Stomach smooth muscle (tissue), 2 donors: ENCODE results near the gene GYG2.

ENCODE experiments used
- H3K27ac ChIP-seq: one replicate; pipeline ENCODE4 v1.7.0; 2013; ENCODE audit warnings: mild to moderate bottlenecking, low read length, inconsistent platforms
- H3K27me3 ChIP-seq, 2 donors: one replicate each; pipeline ENCODE4 v1.7.0; 2013; ENCODE audit warnings: low read length in 2 of 2; ENCODE audit not compliant: insufficient read depth in 2 of 2, control insufficient read depth in 1 of 2
- H3K36me3 ChIP-seq, 2 donors: one replicate each; pipeline ENCODE4 v1.7.0; 2013; ENCODE audit warnings: low read length in 2 of 2; ENCODE audit not compliant: control insufficient read depth in 2 of 2, insufficient read depth in 2 of 2
- H3K4me1 ChIP-seq: one replicate; pipeline ENCODE4 v1.7.0; 2013; ENCODE audit warnings: low read length; ENCODE audit not compliant: control insufficient read depth, insufficient read depth
- H3K4me3 ChIP-seq, 2 donors: one replicate each; pipeline ENCODE4 v1.7.0; 2013; ENCODE audit warnings: low read length in 2 of 2
- H3K9ac ChIP-seq, 2 donors: one replicate each; pipeline ENCODE4 v1.7.0; 2013; ENCODE audit warnings: low read length in 2 of 2, mild to moderate bottlenecking in 1 of 2
- H3K9me3 ChIP-seq, 2 donors: one replicate each; pipeline ENCODE4 v1.7.0; 2013; ENCODE audit warnings: low read length in 2 of 2; ENCODE audit not compliant: control insufficient read depth in 2 of 2
- donor health status: healthy.
- donor health status: Pancreatic carcinoma.

The GYG2 gene

GRCh38 chrX:2841537-2841936 is 12.8 kb downstream of the GYG2 start:
- Histone ChIP-seq H3K27ac (no peak overlapping the region), H3K4me3 (no peak overlapping the region), H3K4me1 (no peaks in the 10 kb centered on the region), H3K27me3 (no peaks in the 10 kb centered on the region), H3K36me3 (no peaks in the 10 kb centered on the region), H3K9ac (no peak overlapping the region), H3K9me3 (peaks cover 0 to 3% of the 10 kb centered on the region in 2 donors)

GRCh38 chrX:2846992-2847391 is 18.3 kb downstream of the GYG2 start:
- Histone ChIP-seq H3K36me3 (no peaks in the 10 kb centered on the region), H3K4me3 (no peak overlapping the region), H3K4me1 (no peaks in the 10 kb centered on the region), H3K9ac (no peak overlapping the region), H3K27me3 (no peaks in the 10 kb centered on the region), H3K9me3 (no peaks in the 10 kb centered on the region), H3K27ac (no peak overlapping the region)

- no peak overlapping the region for H3K9ac ChIP-seq
- H3K9me3 ChIP-seq, result no peaks in the 10 kb centered on the region
- no peak overlapping the region for H3K27ac ChIP-seq
Measured at GRCh38 chrX:2848871-2849301, 20.2 kb downstream of the GYG2 start.

GRCh38 chrX:2854918-2855317 is 26.2 kb downstream of the GYG2 start:
- no peak overlapping the region for H3K27ac ChIP-seq
- no peaks in the 10 kb centered on the region for H3K4me1 ChIP-seq
- H3K27me3 ChIP-seq, result no peaks in the 10 kb centered on the region
- no peaks in the 10 kb centered on the region for H3K9me3 ChIP-seq
- no peak overlapping the region for H3K9ac ChIP-seq
- no peaks in the 10 kb centered on the region for H3K36me3 ChIP-seq
- no peak overlapping the region for H3K4me3 ChIP-seq

More at GRCh38 chrX:2848871-2849301, 20.2 kb downstream of the GYG2 start:
- Histone ChIP-seq H3K36me3 (no peaks in the 10 kb centered on the region), H3K4me3 (peak overlapping the region in 1 of 2 donors; percentile 23), H3K27me3 (no peaks in the 10 kb centered on the region), H3K4me1 (no peaks in the 10 kb centered on the region)

- H3K9ac ChIP-seq, result no peak overlapping the region
- H3K36me3 ChIP-seq, result no peaks in the 10 kb centered on the region
- no peak overlapping the region for H3K4me3 ChIP-seq
- no peaks in the 10 kb centered on the region for H3K4me1 ChIP-seq
- H3K27me3 ChIP-seq, result no peaks in the 10 kb centered on the region
- no peaks in the 10 kb centered on the region for H3K9me3 ChIP-seq
- H3K27ac ChIP-seq, result no peak overlapping the region
Measured at GRCh38 chrX:2855761-2856160, 27.0 kb downstream of the GYG2 start.

- Histone ChIP-seq H3K9ac (no peak overlapping the region), H3K9me3 (no peaks in the 10 kb centered on the region), H3K4me1 (no peaks in the 10 kb centered on the region), H3K4me3 (no peak overlapping the region), H3K36me3 (no peaks in the 10 kb centered on the region), H3K27me3 (no peaks in the 10 kb centered on the region), H3K27ac (no peak overlapping the region)
Measured at GRCh38 chrX:2857566-2857965, 28.8 kb downstream of the GYG2 start.

- Histone ChIP-seq H3K9me3 (no peaks in the 10 kb centered on the region), H3K36me3 (no peaks in the 10 kb centered on the region), H3K4me3 (no peak overlapping the region), H3K27me3 (no peaks in the 10 kb centered on the region), H3K27ac (no peak overlapping the region), H3K9ac (no peak overlapping the region), H3K4me1 (no peaks in the 10 kb centered on the region)
Measured at GRCh38 chrX:2859197-2859797, 30.6 kb downstream of the GYG2 start.

- Histone ChIP-seq H3K27me3 (peaks cover 0 to 2% of the 10 kb centered on the region in 2 donors), H3K4me3 (no peak overlapping the region), H3K9ac (no peak overlapping the region), H3K27ac (no peak overlapping the region), H3K9me3 (peaks cover 0 to 3% of the 10 kb centered on the region in 2 donors), H3K36me3 (no peaks in the 10 kb centered on the region), H3K4me1 (no peaks in the 10 kb centered on the region)
Measured at GRCh38 chrX:2862404-2862803, 33.7 kb downstream of the GYG2 start.

- Histone ChIP-seq H3K27ac (no peak overlapping the region), H3K9me3 (peaks cover 0 to 3% of the 10 kb centered on the region in 2 donors), H3K4me1 (no peaks in the 10 kb centered on the region), H3K4me3 (no peak overlapping the region), H3K36me3 (no peaks in the 10 kb centered on the region), H3K27me3 (peaks cover 0 to 2% of the 10 kb centered on the region in 2 donors), H3K9ac (no peak overlapping the region)
Measured at GRCh38 chrX:2863646-2864045, 34.9 kb downstream of the GYG2 start.

GRCh38 chrX:2867206-2867605 is 38.5 kb downstream of the GYG2 start:
- no peaks in the 10 kb centered on the region for H3K36me3 ChIP-seq
- H3K4me3 ChIP-seq, result no peak overlapping the region
- H3K9ac ChIP-seq, result no peak overlapping the region
- peaks cover 0 to 3% of the 10 kb centered on the region in 2 donors for H3K9me3 ChIP-seq
- no peaks in the 10 kb centered on the region for H3K4me1 ChIP-seq
- peaks cover 0 to 2% of the 10 kb centered on the region in 2 donors for H3K27me3 ChIP-seq
- H3K27ac ChIP-seq, result no peak overlapping the region

GRCh38 chrX:2870650-2871049 is 41.9 kb downstream of the GYG2 start:
- peaks cover 0 to 2% of the 10 kb centered on the region in 2 donors for H3K27me3 ChIP-seq
- H3K4me1 ChIP-seq, result no peaks in the 10 kb centered on the region
- no peaks in the 10 kb centered on the region for H3K9me3 ChIP-seq
- no peak overlapping the region for H3K27ac ChIP-seq
- H3K4me3 ChIP-seq, result no peak overlapping the region
- no peak overlapping the region for H3K9ac ChIP-seq
- H3K36me3 ChIP-seq, result no peaks in the 10 kb centered on the region
